ENCODE results near the gene PRPF40B. TPM values are rescaled to one million over a fixed set of nuclear protein-coding genes. Genes with fewer than 3 reads are reported as not detected.

Gene PRPF40B
- total and polyA plus RNA-seq, 11 donors = 12.0 to 25.5 (median 20.9) TPM

GRCh38 chr12:49671031-49671765 lies 47.8 kb downstream of the PRPF40B start:
- Histone ChIP-seq H3K36me3 (peaks cover 0 to 3% (median 0%) of the 10 kb centered on the region in 9 donors), H3K9me3 (no peaks in the 10 kb centered on the region), H3K4me3 (peak overlapping the region in 1 of 12 donors; percentile 1), H3K27me3 (no peaks in the 10 kb centered on the region), H3K4me1 (peaks cover 42 to 95% (median 77%) of the 10 kb centered on the region in 12 donors), H3K27ac (peak overlapping the region; percentile 84 to 99 (median 92))
- WGBS, 4 donors = 35 to 51% (median 42%) methylated on average over 4 to 5 of the region's 5 CpGs
- intact Hi-C loops (cut with DNase I) = loop anchor here in 3 of 10 donors (5.0 kb wide), 1 partner anchor 36 kb away; the partner anchor contains the start of gene FMNL3 (in 3 of the 3)
- ATAC-seq (no peak), DNase-seq (peak in 1 of 5 donors; percentile 59)
- TF ChIP-seq CTCF (IDR thresholded peaks at IDR 0.05) = no peak
- TF ChIP-seq POLR2A (IDR thresholded peaks at IDR 0.05) = no peak

GRCh38 chr12:49672301-49673217 lies 49.2 kb downstream of the PRPF40B start:
- no peak for TF ChIP-seq CTCF (IDR thresholded peaks at IDR 0.05)
- no peak for TF ChIP-seq POLR2A (IDR thresholded peaks at IDR 0.05)
- Histone ChIP-seq H3K36me3 (no peaks in the 10 kb centered on the region), H3K27me3 (no peaks in the 10 kb centered on the region), H3K4me1 (peaks cover 43 to 92% (median 74%) of the 10 kb centered on the region in 12 donors), H3K9me3 (no peaks in the 10 kb centered on the region), H3K4me3 (peak overlapping the region in 3 of 12 donors; percentile 4 to 28 (median 15)), H3K27ac (peak overlapping the region; percentile 84 to 99 (median 92))
- ATAC-seq (peak in 1 of 4 donors; percentile 23), DNase-seq (peak in 1 of 5 donors; percentile 48)
- WGBS, 4 donors = 25 to 47% (median 29%) methylated on average over 5 of the region's 5 CpGs
- intact Hi-C loops (cut with DNase I) = loop anchor here in 7 of 10 donors (1.0 to 5.0 kb wide), 7 partner anchors 9 to 35 kb away; partner anchors contain the start of gene FMNL3 (in 6 of the 7)

GRCh38 chr12:49673446-49674317 lies 50.3 kb downstream of the PRPF40B start:
- H3K27ac ChIP-seq = peak overlapping the region; percentile 84 to 99 (median 92)
- TF ChIP-seq CTCF (IDR thresholded peaks at IDR 0.05) (peak in 11 of 12 donors; percentile 6 to 59 (median 43)), POLR2A (IDR thresholded peaks at IDR 0.05) (peak; percentile 34 to 81)
- H3K9me3 ChIP-seq = no peaks in the 10 kb centered on the region
- H3K4me3 ChIP-seq = peak overlapping the region in 5 of 12 donors; percentile 2 to 34 (median 20)
- H3K4me1 ChIP-seq = peaks cover 43 to 83% (median 69%) of the 10 kb centered on the region in 12 donors
- no peaks in the 10 kb centered on the region for H3K27me3 ChIP-seq
- WGBS, 4 donors = 6 to 13% (median 7%) methylated on average over 12 to 13 of the region's 13 CpGs
- ATAC-seq = peak; percentile 96 to 99 (median 97)
- no peaks in the 10 kb centered on the region for H3K36me3 ChIP-seq
- intact Hi-C loops (cut with DNase I) = loop anchor here in 8 of 10 donors (1.0 to 5.0 kb wide), 8 partner anchors 10 to 34 kb away; partner anchors contain the start of gene FMNL3 (in 6 of the 8)
- peak; percentile 93 to 96 (median 95) for DNase-seq
